Frontal cortex (tissue), 1 donor: ENCODE results near the gene ABCA6. TPM values are rescaled to one million over a fixed set of nuclear protein-coding genes. Genes with fewer than 3 reads are reported as not detected.

Experiments
- small RNA-seq: library from RNA; depleted of rRNA; stranded (forward); fragments of <200 nt; gene quantifications from one replicate; pipeline ENCODE3, GENCODE V24; 2014
- total RNA-seq: library from RNA; depleted of rRNA; stranded (reverse); fragments of >200 nt; gene quantifications from one replicate; pipeline ENCODE4 v1.2.3, GENCODE V29; 2014

Gene ABCA6
- total RNA-seq, 1 donor from 2014 or later: 3.7 TPM

Small RNA genes within 50 kb of the gene (small RNA-seq; reads per million reads assigned to genes)
- gene MIR4524B: not detected

Other genes starting within 250 kb of the ABCA6 start
- gene ABCA8, start 186.5 kb downstream of the ABCA6 start, total RNA-seq: 4.5 TPM
- 5.7 TPM for gene ABCA9, start 81.0 kb downstream of the ABCA6 start, total RNA-seq
- gene ABCA10, start 86.9 kb upstream of the ABCA6 start, total RNA-seq: 4.1 TPM
- gene ABCA5, start 185.2 kb upstream of the ABCA6 start, total RNA-seq: 49.3 TPM